DOHH2 (cell line): ENCODE results near the gene MAP3K9.

Experiments
- EZH2phosphoT487 ChIP-seq: fragments of 200-600 bp; sonication (generic); IDR thresholded peaks from 2 replicates; pipeline ENCODE4 v1.6.1; 2017; ENCODE audit warnings: borderline replicate concordance, mild to moderate bottlenecking, antibody characterized with exemption, low read length, moderate library complexity, mixed read lengths
- TF ChIP-seq, protein P1 (sequence below): fragments of 200-600 bp; sonication (generic); IDR thresholded peaks from one replicate; pipeline ENCODE4 v1.5.1; 2014; ENCODE audit warnings: antibody characterized with exemption, mild to moderate bottlenecking, low read depth, low read length; ENCODE audit not compliant: poor library complexity, severe bottlenecking

- TF ChIP-seq EZH2phosphoT487, result no peak
- TF ChIP-seq, protein P1, sequence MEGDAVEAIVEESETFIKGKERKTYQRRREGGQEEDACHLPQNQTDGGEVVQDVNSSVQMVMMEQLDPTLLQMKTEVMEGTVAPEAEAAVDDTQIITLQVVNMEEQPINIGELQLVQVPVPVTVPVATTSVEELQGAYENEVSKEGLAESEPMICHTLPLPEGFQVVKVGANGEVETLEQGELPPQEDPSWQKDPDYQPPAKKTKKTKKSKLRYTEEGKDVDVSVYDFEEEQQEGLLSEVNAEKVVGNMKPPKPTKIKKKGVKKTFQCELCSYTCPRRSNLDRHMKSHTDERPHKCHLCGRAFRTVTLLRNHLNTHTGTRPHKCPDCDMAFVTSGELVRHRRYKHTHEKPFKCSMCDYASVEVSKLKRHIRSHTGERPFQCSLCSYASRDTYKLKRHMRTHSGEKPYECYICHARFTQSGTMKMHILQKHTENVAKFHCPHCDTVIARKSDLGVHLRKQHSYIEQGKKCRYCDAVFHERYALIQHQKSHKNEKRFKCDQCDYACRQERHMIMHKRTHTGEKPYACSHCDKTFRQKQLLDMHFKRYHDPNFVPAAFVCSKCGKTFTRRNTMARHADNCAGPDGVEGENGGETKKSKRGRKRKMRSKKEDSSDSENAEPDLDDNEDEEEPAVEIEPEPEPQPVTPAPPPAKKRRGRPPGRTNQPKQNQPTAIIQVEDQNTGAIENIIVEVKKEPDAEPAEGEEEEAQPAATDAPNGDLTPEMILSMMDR, result no peak
Measured at GRCh38 chr14:70842851-70843462, 33.6 kb upstream of the MAP3K9 start.
